Peyer's patch (tissue), 4 donors: ENCODE results near the gene MAPK8. TPM values are rescaled to one million over a fixed set of nuclear protein-coding genes. Genes with fewer than 3 reads are reported as not detected.

Experiments used
- DNase-seq, 3 donors: peaks; one replicate each; pipeline ENCODE4 v3.0.0-alpha.2; 2017 to 2019
- H3K27ac ChIP-seq, 4 donors: fragments of 200-600 bp; sonication (generic); one replicate each; pipeline ENCODE4 v1.5.1; 2016 to 2019
- H3K27me3 ChIP-seq, 2 donors: fragments of 200-600 bp; sonication (generic); one replicate each; pipeline ENCODE4 v1.5.1; 2019
- H3K36me3 ChIP-seq, 3 donors: fragments of 200-600 bp; sonication (generic); one replicate each; pipeline ENCODE4 v1.5.1; 2016 to 2019
- H3K4me1 ChIP-seq, 4 donors: fragments of 200-600 bp; sonication (generic); one replicate each; pipeline ENCODE4 v1.5.1; 2016 to 2019
- H3K4me3 ChIP-seq, 4 donors: fragments of 200-600 bp; sonication (generic); 1 replicate in 3 of 4; 2 replicates in 1 of 4; pipeline ENCODE4 v1.5.1; 2016 to 2019; ENCODE audit warnings: mild to moderate bottlenecking in 1 of 4
- H3K9me3 ChIP-seq, 4 donors: fragments of 200-600 bp; sonication (generic); one replicate each; pipeline ENCODE4 v1.5.1; 2016 to 2019; ENCODE audit warnings: mild to moderate bottlenecking in 1 of 4
- POLR2A ChIP-seq, 2 donors: fragments of 450-650 bp; IDR thresholded peaks; one replicate each; pipeline ENCODE4 v1.5.1; 2017; ENCODE audit warnings: antibody characterized with exemption in 2 of 2, mild to moderate bottlenecking in 2 of 2, moderate library complexity in 2 of 2
- total RNA-seq, 4 donors: library from RNA; depleted of rRNA; stranded (reverse); fragments of >200 nt; gene quantifications; one replicate each; pipeline ENCODE4 v1.1.0, GENCODE V29; 2016
- TF ChIP-seq, protein P1 (sequence below), 6 experiments: fragments of 450-650 bp in 4 of 6; fragments of 200-600 bp in 2 of 6; sonication (generic) in 1 of 6; IDR thresholded peaks; one replicate each; pipeline ENCODE4 v1.5.1; 2017 to 2019; ENCODE audit warnings: antibody characterized with exemption in 6 of 6, mild to moderate bottlenecking in 3 of 6, moderate library complexity in 1 of 6

The MAPK8 gene
- total RNA-seq, 4 donors from 2014 or later: 59.9 to 89.0 (median 67.6) TPM

DNA sequence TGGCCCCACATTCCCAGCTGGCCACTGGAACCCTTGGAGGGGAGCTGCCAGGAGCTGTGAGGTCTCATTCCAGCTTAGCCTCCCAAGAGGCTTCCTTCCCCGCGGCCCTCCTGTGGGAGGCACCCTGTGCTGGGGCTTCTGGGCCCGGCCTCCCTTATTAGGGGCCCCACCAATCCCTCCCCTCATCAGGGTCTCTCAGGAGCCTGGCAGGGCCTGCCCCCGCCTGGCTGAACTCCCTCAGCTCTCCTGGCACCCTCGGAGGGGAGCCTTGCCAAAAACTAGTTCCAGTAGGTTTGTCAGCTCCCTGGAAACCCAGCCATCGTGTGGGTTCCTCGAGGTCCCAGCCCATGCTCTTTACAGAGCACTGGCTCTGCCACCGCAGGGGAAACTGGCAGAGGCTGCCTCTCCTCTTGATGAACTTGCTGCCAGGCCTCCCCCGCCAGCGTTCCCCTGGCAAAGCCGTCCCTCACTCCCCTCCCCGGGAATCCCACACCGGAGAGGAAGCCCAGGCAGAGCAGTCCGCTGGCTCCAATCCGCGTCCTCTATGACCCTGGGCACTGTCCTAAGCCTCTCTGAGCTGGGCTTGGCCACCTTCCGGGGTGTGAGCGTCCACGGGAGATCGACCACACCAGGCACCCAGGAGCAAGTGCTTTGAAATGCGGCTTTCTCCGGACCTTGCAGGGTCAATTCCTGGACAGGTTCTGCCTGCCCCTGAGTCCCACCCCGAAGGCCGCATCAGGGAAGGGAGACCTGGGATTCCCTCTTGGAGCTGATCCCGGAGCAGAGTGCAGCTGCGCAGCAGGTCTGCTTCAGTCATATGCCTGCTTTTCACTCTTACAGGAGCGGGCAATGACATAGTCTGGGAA, 158.6 kb downstream of the MAPK8 start:
- Histone ChIP-seq H3K27me3 (no peaks in the 10 kb centered on the region), H3K4me3 (no peak overlapping the region), H3K36me3 (no peaks in the 10 kb centered on the region), H3K27ac (no peak overlapping the region), H3K9me3 (no peaks in the 10 kb centered on the region), H3K4me1 (no peaks in the 10 kb centered on the region)
- DNase-seq: peak; percentile 10 to 45 (median 36)
- TF ChIP-seq, protein P1, sequence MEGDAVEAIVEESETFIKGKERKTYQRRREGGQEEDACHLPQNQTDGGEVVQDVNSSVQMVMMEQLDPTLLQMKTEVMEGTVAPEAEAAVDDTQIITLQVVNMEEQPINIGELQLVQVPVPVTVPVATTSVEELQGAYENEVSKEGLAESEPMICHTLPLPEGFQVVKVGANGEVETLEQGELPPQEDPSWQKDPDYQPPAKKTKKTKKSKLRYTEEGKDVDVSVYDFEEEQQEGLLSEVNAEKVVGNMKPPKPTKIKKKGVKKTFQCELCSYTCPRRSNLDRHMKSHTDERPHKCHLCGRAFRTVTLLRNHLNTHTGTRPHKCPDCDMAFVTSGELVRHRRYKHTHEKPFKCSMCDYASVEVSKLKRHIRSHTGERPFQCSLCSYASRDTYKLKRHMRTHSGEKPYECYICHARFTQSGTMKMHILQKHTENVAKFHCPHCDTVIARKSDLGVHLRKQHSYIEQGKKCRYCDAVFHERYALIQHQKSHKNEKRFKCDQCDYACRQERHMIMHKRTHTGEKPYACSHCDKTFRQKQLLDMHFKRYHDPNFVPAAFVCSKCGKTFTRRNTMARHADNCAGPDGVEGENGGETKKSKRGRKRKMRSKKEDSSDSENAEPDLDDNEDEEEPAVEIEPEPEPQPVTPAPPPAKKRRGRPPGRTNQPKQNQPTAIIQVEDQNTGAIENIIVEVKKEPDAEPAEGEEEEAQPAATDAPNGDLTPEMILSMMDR (IDR thresholded peaks at IDR 0.05): no peak
- no peak for TF ChIP-seq POLR2A (IDR thresholded peaks at IDR 0.05)

DNA sequence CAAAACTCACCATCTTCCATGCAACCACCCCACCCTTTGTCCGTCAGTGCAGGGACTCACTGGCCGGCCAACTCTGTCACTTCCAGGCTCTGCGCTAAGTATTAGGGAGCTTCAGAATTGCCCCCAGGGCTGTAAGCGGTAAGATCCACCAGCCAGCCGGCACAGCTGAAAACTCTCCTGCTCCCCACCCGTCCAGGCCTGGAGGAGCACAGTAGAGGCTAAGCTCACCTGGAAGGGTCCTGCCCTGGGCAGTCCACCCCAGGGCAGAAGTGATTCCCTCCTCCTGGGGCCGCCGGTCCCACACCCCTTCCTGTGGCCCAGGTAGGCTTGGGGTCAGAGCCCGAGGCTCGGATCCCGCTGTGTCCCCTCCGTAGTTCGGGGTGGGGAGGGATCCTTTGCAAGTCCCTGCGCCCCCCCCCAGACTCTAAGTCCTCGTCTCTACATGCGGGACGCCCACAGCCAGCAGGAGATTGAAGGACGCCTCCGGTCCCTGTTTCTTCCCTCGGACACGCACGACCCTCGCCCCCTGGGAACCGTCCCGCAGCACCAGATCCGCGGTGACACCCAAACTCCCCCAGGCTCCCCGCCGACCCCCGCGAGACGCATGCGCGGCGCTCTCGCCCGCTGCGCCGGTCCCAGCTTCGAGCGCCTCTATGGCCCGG, 159.5 kb downstream of the MAPK8 start:
- H3K9me3 ChIP-seq: no peaks in the 10 kb centered on the region
- DNase-seq: peak; percentile 13 to 42 (median 37)
- no peaks in the 10 kb centered on the region for H3K4me1 ChIP-seq
- no peaks in the 10 kb centered on the region for H3K36me3 ChIP-seq
- H3K4me3 ChIP-seq: no peak overlapping the region
- H3K27me3 ChIP-seq: no peaks in the 10 kb centered on the region
- no peak overlapping the region for H3K27ac ChIP-seq
- no peak for TF ChIP-seq POLR2A (IDR thresholded peaks at IDR 0.05)
- TF ChIP-seq, protein P1 (IDR thresholded peaks at IDR 0.05): no peak

DNA sequence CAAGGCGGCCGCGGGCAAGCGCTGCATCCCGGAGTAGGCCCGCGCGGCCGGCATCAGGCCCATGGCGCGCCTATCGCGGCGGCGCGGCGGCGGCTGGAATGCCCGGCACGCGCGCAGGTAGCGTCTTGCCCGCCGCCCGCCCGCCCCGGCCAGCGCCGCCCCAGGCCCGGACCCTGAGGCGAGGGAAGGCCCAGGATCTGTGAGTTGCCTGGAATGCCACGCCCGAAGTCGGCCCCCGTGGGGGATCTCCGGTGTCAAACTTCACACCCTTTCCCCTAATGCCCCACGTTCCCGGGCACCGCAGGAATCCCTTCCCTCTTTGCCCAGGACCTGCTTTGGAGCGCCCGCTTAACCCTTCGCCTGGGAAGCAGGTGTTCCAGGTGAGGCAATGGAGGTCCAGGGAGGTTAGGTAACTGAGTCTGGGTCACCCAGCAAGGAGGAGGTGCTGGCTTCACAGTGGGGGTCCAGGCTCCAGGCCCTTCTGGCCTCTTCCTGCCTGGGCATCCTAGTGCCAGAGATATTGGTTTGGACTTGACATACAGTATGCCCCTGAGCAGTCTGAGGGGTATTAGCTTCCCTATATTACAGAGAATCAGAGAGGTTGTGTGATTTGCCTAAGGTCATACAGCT, 160.2 kb downstream of the MAPK8 start:
- H3K4me3 ChIP-seq: no peak overlapping the region
- no peaks in the 10 kb centered on the region for H3K9me3 ChIP-seq
- H3K36me3 ChIP-seq: no peaks in the 10 kb centered on the region
- TF ChIP-seq, protein P1 (IDR thresholded peaks at IDR 0.05): no peak
- TF ChIP-seq POLR2A (IDR thresholded peaks at IDR 0.05): no peak
- no peak overlapping the region for H3K27ac ChIP-seq
- peak in 2 of 3 donors; percentile 3 to 37 for DNase-seq
- H3K4me1 ChIP-seq: no peaks in the 10 kb centered on the region
- H3K27me3 ChIP-seq: no peaks in the 10 kb centered on the region

DNA sequence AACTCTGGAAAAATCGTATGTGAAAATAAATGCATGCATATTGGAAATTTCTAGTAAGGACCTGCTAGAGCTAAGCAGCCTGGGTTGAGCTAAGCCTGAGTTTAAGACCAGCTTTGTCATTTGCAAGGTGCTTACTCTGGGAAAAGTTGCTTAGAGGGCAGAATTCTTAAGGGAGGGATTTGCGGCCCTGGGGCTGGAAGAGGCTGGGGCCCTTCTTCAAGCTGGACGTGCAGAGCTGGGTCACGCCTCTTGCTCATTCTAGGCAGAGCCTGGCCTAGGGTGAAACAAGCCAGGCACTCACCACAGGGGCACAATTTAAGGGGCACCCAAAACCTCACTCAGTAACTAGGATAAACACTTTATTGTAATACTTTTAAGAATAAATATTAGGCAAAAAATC, 161.2 kb downstream of the MAPK8 start:
- Histone ChIP-seq H3K36me3 (no peaks in the 10 kb centered on the region), H3K27ac (no peak overlapping the region), H3K4me3 (no peak overlapping the region), H3K4me1 (no peaks in the 10 kb centered on the region), H3K9me3 (no peaks in the 10 kb centered on the region), H3K27me3 (no peaks in the 10 kb centered on the region)
- TF ChIP-seq, protein P1 (IDR thresholded peaks at IDR 0.05): no peak
- TF ChIP-seq POLR2A (IDR thresholded peaks at IDR 0.05): no peak
- DNase-seq: peak in 1 of 3 donors; percentile 3

DNA sequence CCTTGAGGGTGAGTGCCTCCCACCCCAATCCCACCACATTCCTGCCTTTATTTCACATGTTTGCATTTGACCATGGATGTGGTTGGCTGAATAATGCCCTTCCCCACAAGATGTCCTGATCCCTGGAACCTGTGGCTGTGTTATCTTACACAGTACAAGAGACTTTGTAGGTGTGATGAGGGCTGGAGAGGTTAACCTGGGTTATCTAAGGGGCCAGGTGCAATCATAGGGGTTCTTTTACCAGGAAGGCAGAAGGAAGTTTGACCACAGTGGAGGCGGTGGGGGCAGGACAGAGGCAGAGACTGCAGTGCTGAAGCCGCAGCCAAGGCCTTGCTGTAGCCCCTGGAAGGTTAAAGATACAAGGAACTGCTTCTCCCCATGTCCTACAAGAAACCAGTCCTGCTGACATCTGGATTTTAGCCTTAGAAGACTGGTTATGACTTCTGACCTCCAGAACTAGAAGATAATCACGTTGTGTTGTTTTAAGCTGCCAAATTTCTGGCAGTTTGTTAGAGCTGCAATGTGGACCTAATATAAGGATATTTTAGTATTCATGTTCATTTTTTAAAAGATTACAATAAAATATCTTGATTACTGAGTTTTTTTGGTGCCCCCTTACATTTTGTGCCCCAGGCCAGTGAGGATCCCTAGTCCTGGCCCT, 161.8 kb downstream of the MAPK8 start:
- H3K27me3 ChIP-seq: no peaks in the 10 kb centered on the region
- H3K4me3 ChIP-seq: no peak overlapping the region
- no peak for DNase-seq
- no peaks in the 10 kb centered on the region for H3K9me3 ChIP-seq
- TF ChIP-seq POLR2A (IDR thresholded peaks at IDR 0.05): no peak
- TF ChIP-seq, protein P1 (IDR thresholded peaks at IDR 0.05): no peak
- no peaks in the 10 kb centered on the region for H3K4me1 ChIP-seq
- no peaks in the 10 kb centered on the region for H3K36me3 ChIP-seq
- H3K27ac ChIP-seq: no peak overlapping the region
